Stomach (tissue), 4 donors: ENCODE data around the gene EIF1B.

ENCODE experiments used
- CTCF ChIP-seq, 7 experiments: fragments of 450-650 bp in 4 of 7; fragments of 200-600 bp in 3 of 7; sonication (generic) in 3 of 7; IDR thresholded peaks; one replicate each; pipeline ENCODE4 v1.5.1; 2016 to 2019; ENCODE audit warnings: antibody characterized with exemption in 7 of 7, control low read depth in 2 of 7, mild to moderate bottlenecking in 1 of 7
- EP300 ChIP-seq: sonication (generic); formaldehyde crosslinking; IDR thresholded peaks from one replicate; pipeline ENCODE4 v1.6.1; 2017; ENCODE audit warnings: antibody characterized with exemption

GRCh38 chr3:40302784-40303183 lies 6.7 kb upstream of the EIF1B start:
- no peak for TF ChIP-seq CTCF (IDR thresholded peaks at IDR 0.05)
- TF ChIP-seq EP300: no peak
